Glutamatergic neuron (in vitro differentiated cells): ENCODE measurements around the gene BORCS6. TPM values are rescaled to one million over a fixed set of nuclear protein-coding genes. Genes with fewer than 3 reads are reported as not detected.

Source experiments
- DNase-seq: peaks from one replicate; pipeline ENCODE4 v3.0.0; 2022
- H3K27ac Mint-ChIP-seq: one replicate; pipeline ENCODE4 v1.8.0; 2020; ENCODE audit warnings: mild to moderate bottlenecking, mixed read lengths, inconsistent platforms; ENCODE audit not compliant: unreplicated experiment
- H3K27me3 Mint-ChIP-seq: one replicate; pipeline ENCODE4 v1.8.0; 2020; ENCODE audit warnings: mild to moderate bottlenecking, moderate library complexity, mixed read lengths, inconsistent platforms; ENCODE audit not compliant: unreplicated experiment
- H3K36me3 Mint-ChIP-seq: one replicate; pipeline ENCODE4 v1.8.0; 2020; ENCODE audit warnings: mild to moderate bottlenecking, mixed read lengths, inconsistent platforms; ENCODE audit not compliant: unreplicated experiment
- H3K4me1 Mint-ChIP-seq: one replicate; pipeline ENCODE4 v1.8.0; 2020; ENCODE audit warnings: mild to moderate bottlenecking, low read depth, mixed read lengths, inconsistent platforms; ENCODE audit not compliant: unreplicated experiment
- H3K4me3 Mint-ChIP-seq: one replicate; pipeline ENCODE4 v1.8.0; 2020; ENCODE audit warnings: mild to moderate bottlenecking, mixed read lengths, inconsistent platforms; ENCODE audit not compliant: unreplicated experiment
- H3K9me3 Mint-ChIP-seq: one replicate; pipeline ENCODE4 v1.8.0; 2020; ENCODE audit warnings: mild to moderate bottlenecking, moderate library complexity, mixed read lengths, inconsistent platforms; ENCODE audit not compliant: unreplicated experiment
- total RNA-seq: library from RNA; stranded (reverse); fragmentation: NEBNext Ultra II Directional; extraction: Animal tissue kit (Norgen Biotek cat#: 25700); gene quantifications from one replicate; pipeline ENCODE4 v1.2.1, GENCODE V29; 2021; ENCODE audit not compliant: unreplicated experiment
- TF ChIP-seq, protein P1 (sequence below): fragments of 200-600 bp; sonication (generic); IDR thresholded peaks from one replicate; pipeline ENCODE4 v1.5.0; 2021; ENCODE audit not compliant: partially characterized antibody, unreplicated experiment

Gene BORCS6
- total RNA-seq, 1 donor from 2014 or later: 14.2 TPM

DNA sequence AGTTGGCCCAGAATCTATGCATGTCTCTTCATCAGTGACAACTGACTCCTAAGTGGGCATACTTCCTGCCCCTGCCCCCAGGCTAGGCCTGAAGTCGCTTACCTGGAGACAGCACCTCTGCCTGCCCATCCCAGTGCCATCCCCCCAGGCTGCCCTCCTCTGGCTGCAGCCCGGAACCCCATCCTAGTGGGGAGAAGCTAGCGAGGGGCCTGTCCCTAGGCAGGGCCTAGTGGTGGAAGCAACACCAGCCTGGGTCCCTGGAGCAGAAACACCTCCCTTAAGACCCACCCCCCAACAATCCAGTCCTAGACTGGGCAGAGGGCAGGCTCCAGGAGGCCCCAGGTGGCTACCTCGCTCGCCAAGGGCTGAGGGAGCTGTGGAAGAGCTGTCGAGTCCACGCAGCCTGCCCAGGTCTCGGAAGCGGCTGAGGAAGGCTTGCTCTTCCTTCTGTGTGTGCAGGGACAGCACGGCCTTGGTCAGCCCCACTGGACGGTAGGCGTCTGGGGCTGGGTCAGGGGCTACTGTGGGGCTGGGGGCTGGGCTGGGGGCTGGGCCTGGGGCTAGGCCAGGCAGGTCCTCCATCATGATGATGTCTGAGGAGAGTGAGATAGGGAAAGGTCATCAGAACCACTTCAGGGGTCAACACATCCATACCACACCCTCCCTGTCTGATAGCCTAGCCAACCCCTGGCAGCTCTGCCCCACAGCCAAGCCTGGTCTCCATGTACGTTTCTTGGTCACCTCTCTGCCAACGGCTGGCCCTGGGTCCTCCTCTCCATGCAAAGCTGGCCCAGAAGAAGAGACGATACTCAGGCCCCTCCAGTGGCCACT lies 45.4 kb downstream of the BORCS6 start:
- TF ChIP-seq, protein P1, sequence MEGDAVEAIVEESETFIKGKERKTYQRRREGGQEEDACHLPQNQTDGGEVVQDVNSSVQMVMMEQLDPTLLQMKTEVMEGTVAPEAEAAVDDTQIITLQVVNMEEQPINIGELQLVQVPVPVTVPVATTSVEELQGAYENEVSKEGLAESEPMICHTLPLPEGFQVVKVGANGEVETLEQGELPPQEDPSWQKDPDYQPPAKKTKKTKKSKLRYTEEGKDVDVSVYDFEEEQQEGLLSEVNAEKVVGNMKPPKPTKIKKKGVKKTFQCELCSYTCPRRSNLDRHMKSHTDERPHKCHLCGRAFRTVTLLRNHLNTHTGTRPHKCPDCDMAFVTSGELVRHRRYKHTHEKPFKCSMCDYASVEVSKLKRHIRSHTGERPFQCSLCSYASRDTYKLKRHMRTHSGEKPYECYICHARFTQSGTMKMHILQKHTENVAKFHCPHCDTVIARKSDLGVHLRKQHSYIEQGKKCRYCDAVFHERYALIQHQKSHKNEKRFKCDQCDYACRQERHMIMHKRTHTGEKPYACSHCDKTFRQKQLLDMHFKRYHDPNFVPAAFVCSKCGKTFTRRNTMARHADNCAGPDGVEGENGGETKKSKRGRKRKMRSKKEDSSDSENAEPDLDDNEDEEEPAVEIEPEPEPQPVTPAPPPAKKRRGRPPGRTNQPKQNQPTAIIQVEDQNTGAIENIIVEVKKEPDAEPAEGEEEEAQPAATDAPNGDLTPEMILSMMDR: no peak
- H3K9me3 Mint-ChIP-seq: peaks cover 4% of the 10 kb centered on the region
- peaks cover 5% of the 10 kb centered on the region for H3K27me3 Mint-ChIP-seq
- H3K4me3 Mint-ChIP-seq: no peak overlapping the region
- no peaks in the 10 kb centered on the region for H3K36me3 Mint-ChIP-seq
- DNase-seq: no peak
- no peak overlapping the region for H3K27ac Mint-ChIP-seq
- H3K4me1 Mint-ChIP-seq: no peaks in the 10 kb centered on the region

GRCh38 chr17:8143581-8144400 lies 46.2 kb downstream of the BORCS6 start:
- Mint-ChIP-seq H3K27ac (no peak overlapping the region), H3K27me3 (peaks cover 5% of the 10 kb centered on the region), H3K36me3 (no peaks in the 10 kb centered on the region), H3K4me1 (peaks cover 2% of the 10 kb centered on the region), H3K9me3 (peaks cover 4% of the 10 kb centered on the region), H3K4me3 (no peak overlapping the region)
- TF ChIP-seq, protein P1: no peak
- no peak for DNase-seq

DNA sequence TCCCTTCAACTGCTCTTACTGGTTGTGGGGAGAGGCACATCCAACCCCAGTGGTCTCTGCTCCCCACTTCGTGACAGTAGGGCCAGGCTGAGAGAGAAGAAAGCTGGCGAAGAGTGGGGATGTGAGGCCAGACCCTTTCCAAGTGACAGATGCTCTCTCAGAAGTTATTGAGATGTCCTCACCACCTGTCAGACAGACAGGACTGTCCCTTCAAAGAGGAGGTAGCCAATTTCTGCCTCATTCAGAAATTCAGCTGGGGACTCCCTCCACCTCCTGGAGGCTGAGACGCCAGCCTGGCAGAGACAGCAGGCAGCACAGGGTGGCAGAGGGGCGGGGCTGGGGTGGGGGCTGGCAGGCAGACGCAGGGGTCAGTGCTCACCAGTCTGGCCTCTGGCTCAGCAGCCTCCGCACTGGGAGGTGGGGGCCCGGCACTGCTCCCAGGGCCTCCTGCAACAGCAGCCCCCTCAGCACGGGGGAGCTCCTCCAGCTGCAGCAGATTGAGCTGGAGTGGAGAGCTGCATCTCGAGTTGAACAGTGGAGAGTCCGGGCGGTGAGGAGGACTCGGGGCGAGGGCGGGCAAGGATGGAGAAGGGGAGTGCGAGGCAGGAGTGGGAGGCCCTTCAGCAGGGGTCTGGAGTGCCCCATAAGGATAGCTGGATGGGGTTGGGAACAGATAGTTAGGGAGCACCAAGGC lies 46.9 kb downstream of the BORCS6 start:
- Mint-ChIP-seq H3K27ac (no peak overlapping the region), H3K36me3 (no peaks in the 10 kb centered on the region), H3K9me3 (peaks cover 4% of the 10 kb centered on the region), H3K4me1 (peaks cover 2% of the 10 kb centered on the region), H3K27me3 (peaks cover 5% of the 10 kb centered on the region), H3K4me3 (no peak overlapping the region)
- TF ChIP-seq, protein P1: no peak
- no peak for DNase-seq

GRCh38 chr17:8142158-8142886 lies 47.7 kb downstream of the BORCS6 start:
- Mint-ChIP-seq H3K27ac (no peak overlapping the region), H3K27me3 (peaks cover 5% of the 10 kb centered on the region), H3K36me3 (no peaks in the 10 kb centered on the region), H3K4me3 (no peak overlapping the region), H3K9me3 (peaks cover 4% of the 10 kb centered on the region), H3K4me1 (peaks cover 2% of the 10 kb centered on the region)
- TF ChIP-seq, protein P1: no peak
- DNase-seq: no peak
